Neural progenitor cell (in vitro differentiated cells): ENCODE results near the gene ATP6V1B1.

Source experiments
- CTCF ChIP-seq: fragments of 200-600 bp; sonication (generic); IDR thresholded peaks from 2 replicates; pipeline ENCODE4 v1.5.1; 2017; ENCODE audit warnings: antibody characterized with exemption, mild to moderate bottlenecking
- EZH2phosphoT487 ChIP-seq: fragments of 200-600 bp; sonication (generic); IDR thresholded peaks from 2 replicates; pipeline ENCODE4 v1.6.1; 2017; ENCODE audit warnings: antibody characterized with exemption

GRCh38 chr2:70893186-70893585 lies 42.5 kb upstream of the ATP6V1B1 start:
- no peak for TF ChIP-seq CTCF
- TF ChIP-seq EZH2phosphoT487, result peak; percentile 56
